HG03159 (cell line): ENCODE data around the gene ACOT11.
"Not testable (repeated sequence)": the region's sequence is repeated elsewhere in the genome, so short reads cannot be mapped to it uniquely, and the experiment has no call there.

Source experiments
- ATAC-seq: cut with Tn5 transposase; IDR thresholded peaks from one replicate; pipeline ENCODE4 v1.9.1; 2021; ENCODE audit warnings: mild to moderate bottlenecking, moderate library complexity; ENCODE audit not compliant: unreplicated experiment

ACOT11 gene

DNA sequence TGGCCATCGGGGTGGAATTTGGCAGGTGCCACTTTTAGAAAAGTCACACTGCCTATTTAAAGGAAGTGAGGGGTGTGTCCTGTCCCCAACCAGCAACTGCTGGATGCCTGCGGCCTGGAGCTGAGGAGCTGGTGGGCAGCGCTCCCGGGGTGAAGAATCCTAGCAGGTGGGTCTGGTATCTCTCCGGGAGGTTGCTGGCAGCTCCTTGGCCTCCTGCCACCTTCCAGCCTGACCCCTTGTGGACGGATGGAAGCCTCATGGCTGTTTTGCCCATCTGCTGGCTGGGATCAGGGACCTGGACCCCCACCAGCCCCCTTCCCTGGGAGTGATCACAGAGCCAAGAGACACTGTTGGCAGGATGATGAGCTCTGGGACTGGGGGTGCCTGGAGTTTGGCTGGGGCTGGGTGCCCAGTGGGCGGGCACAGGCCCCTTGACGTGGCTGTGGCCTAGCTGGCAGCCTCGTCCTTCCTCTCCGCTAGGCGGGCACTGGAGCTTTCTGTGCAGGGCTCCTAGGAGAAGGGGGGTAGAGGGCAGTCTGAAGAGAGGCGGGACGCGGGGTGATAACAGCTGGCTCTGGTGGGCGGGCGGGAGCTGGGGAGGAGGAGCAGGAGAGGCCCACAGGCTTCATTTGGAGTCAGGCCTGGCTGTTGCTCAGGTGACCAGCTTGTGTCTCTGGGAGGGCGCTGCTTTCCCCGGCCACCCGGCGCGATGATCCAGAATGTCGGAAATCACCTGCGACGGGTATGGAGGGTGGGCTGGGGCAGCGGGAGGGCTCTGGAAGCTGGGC lies at the start of gene ACOT11:
ACOT11 (plus strand) TSS at position 628 of the 788 bp plus-strand sequence; CDS start at position 710, 82 bp downstream.
- no peak for ATAC-seq

DNA sequence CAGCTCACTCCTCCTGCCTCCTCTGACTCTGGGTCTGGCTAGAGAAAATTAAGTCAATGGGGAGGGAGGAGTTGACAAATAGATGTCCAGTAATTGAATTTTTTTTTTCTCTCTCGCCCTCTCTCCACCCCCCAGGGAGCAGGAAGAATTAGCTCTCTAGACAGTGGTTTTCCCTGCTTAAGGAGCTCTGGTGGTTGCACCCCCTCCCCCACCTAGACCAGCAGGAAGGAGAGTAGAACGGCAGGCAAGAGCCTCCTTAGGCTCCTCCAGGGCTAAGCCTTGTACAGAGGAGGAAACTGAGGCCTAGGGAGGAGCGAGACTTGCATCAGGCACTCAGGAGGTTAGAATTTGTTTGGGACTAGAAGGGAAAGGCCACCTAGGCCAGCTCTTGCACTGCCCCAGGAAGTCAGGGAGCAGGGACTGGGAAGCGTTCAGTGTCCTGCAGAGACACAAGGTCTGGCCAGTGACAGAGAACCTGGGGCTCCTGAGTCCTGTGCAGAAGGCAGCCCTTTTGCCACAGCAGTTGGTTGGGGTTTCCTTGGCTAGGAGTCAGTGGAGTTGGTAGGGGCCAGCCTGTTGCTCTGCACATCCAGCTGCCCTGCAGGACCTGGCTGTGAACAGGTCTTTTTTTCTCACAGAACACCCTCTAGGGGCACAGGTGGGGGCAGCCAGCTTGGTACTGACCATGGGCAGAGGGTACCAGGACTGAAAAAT lies 49.5 kb upstream of the ACOT11 start:
- no peak for ATAC-seq

DNA sequence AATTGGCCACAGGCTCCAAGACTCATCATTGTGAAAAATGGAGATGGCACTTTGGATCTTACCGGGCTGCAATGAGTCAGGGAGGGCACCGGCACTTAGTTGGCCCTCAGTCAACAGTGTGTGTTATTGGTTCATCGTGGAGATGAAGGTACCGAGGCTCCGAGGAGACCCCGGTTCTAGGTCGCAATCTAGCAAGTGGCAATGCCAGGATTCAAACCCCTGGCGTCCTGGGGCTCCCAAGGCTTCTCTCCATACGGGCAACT lies 49.0 kb upstream of the ACOT11 start:
- ATAC-seq: no peak

GRCh38 chr1:54499360-54500106 lies 48.5 kb upstream of the ACOT11 start:
- no peak for ATAC-seq

DNA sequence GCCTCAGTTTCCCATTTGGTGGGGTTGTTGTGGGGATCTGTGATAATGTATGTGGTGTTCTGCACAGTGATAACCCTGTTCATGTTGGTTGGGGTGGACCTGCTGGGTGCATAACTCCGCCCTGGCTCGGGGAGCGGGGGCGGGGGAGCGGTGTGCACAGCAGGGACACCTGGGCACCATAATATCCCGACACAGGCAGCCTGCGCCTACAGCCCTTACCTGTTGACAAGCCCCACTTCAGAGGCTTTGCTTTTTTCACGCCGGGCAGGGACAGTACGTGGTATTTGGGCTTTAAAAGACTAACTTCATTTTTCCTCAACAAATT lies 48.0 kb upstream of the ACOT11 start:
- no peak for ATAC-seq

GRCh38 chr1:54501849-54502248 lies 46.2 kb upstream of the ACOT11 start:
- no peak for ATAC-seq

DNA sequence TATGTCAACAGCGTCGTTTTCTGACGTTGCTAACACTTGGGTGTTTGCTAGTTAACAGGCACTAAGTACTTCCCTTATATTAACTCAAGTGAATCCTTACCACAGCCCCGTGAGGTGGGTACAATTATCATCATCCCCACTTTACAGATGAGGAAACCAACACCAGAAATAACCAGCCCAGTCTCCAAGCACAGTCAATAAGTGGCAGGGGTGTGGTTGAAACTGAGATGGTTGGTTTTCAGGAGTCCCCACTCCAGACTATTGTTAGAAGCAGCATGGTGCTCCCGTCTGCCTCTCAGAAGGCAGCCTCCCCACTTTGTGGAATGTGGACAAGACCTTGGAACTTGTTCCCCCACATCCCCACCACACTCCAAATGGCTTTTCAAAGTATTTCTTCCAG lies 45.7 kb upstream of the ACOT11 start:
- ATAC-seq: no peak

GRCh38 chr1:54506594-54506993 lies 41.4 kb upstream of the ACOT11 start:
- no peak for ATAC-seq

DNA sequence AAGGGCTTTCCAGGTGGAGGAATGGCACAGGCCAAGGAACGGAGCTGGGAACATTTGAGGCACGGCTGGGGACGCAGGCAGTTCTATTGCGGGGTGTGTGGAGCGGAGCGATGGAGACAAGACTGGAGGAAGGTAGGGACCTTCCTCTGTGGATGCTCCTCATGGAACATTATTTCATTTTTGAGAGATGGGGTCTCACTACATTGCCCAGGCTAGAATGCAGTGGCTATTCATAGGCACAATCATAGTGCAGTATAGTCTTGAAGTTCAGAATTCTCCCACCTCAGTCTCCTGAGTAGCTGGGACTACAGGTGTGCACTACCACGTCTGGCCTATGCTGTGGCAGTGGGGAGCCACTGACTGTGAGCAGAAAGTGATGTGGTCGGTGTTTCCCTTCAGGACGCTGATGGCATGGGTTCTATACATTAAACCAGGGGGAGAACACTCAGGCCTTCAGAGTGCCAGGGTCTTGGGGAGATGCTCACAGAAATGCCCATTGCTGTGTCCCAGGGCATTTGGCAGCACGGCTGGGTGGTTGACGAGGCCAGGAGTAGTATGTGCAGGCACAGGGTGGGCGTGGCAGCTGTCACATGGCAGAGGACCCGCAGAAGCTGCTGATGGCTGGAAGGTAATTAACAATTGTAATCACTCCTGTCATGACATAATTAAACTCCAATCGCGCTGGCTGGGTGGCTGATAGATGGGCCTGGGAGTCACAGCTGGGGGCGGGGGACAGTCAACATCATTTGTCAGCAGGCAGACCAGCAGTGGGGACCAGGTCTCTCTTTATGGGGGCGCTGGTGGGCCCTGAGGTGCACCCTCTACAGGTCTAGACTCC lies 40.8 kb upstream of the ACOT11 start:
- ATAC-seq: no peak

DNA sequence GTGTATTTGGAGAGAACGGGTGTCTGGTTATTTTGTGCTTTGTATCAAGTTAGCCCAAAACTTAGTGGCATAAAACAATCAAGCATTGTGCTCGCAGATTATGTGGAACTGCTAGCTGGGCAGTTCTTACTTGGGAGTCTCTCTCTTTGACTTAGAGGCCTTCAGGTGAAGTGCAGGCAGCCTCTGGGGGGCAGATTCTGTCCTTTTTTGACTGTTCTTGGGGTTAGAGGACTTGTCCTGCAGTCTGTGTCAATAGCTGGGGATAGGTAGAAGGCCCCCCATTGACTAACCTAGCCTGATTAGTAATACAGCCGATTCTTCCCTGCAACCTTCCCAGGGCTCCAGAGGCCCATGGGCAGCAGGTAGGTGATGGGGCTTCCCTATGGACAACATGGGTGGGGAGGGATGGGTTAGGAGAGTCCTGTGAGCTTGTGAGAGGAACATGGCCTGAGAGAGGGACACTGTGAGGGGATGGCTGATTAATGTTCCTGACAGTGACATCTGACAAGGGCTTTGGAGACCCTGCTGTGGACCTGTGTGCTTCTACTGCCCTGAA lies 37.2 kb upstream of the ACOT11 start:
- ATAC-seq: no peak

DNA sequence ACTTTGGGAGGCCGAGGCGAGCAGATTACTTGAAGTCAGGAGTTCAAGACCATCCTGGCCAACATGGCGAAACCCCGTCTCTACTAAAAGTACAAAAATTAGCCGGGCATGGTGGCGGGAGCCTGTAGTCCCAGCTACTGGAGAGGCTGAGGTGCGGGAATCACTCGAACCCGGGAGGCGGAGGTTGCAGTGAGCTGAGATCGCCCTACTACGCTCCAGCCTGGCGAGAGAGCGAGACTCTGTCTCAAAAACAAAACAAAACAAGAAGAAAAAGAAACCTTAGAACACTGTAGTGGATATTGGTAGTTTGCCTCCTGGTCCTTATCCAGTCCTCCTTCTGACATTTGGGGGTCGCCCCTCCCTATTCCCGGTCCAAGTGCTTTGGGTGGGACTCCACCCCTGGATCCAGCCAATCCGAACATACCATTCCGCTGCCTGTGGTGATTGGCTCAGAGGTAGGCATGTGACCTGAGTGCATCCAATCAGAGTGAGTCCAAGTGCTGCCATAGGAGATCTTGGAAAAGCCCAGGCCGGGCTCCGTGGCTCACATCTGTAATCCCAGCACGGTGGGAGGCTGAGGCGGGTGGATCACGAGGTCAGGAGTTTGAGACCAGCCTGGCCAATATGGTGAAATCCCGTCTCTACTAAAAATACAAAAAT lies 34.0 kb upstream of the ACOT11 start:
- ATAC-seq: not testable (repeated sequence)

DNA sequence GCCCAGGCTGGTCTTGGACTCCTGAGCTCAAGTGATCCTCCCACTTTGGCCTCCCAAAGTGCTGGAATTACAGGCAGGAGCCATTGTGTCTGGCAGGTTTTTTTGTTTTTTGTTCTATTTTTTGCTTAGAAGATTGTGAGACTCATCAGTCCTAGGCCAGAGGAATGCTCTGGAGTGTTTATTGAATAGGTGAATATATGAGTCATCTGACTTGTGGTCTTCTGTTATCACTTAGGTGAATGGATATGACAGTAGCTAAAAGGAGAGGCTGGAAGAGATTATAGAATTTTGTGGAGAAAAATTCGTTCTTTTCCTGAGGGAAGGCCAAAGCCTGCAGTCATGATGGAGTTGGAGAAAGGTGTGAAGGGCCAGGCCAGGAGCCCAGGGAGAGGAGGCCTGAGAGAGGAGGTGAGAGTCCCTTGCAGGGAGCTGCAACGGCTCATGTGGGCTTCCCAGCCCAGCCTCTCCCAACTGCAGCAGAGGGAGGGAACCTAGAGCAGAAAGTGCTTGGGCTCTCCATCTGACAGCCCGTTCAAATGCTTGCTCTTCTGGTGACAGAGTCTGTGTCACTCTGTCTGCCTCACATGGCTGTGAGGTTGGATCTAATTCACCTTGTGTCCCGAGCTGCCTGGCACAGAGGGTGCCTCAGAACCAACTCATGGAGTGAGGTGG lies 31.6 kb upstream of the ACOT11 start:
- ATAC-seq: no peak

GRCh38 chr1:54517496-54517895 lies 30.5 kb upstream of the ACOT11 start:
- ATAC-seq: no peak

DNA sequence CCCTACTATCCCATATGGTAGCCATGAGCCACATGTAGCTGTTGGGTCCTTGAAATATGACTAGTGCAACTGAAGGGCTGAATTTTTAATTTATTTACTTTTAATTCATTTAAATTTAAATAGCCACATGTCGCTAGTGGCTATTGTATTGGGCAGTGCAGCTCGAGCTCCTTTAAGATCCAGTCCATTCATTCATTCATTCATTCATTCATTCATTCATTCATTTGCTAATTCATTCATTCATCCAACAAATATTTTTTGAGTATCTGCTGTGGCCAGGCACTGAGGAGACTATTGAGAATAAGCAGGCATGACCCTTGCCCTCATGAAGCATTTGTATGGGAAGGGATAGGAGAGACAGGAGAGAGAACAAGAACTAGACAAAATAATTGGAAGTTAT lies 29.5 kb upstream of the ACOT11 start:
- no peak for ATAC-seq

DNA sequence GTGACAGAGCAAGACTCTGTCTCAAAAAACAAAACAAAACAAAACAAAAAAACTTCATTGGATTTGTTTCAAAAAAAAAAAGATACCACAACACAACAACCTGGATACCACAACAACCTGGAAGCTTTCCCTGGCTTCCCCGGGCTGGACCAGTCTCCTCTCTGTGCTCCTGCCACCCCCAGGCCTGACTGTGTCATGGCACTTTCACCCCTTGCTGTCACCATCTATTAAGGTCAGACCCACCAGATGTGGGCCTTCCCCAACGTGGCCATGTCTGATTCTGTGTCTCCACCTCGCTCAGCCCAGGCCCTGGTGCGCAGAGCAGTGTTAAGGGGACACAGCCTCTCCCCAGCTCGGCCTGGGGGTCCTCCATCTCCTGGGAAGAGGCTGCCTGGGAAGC lies 28.3 kb upstream of the ACOT11 start:
- ATAC-seq: no peak

DNA sequence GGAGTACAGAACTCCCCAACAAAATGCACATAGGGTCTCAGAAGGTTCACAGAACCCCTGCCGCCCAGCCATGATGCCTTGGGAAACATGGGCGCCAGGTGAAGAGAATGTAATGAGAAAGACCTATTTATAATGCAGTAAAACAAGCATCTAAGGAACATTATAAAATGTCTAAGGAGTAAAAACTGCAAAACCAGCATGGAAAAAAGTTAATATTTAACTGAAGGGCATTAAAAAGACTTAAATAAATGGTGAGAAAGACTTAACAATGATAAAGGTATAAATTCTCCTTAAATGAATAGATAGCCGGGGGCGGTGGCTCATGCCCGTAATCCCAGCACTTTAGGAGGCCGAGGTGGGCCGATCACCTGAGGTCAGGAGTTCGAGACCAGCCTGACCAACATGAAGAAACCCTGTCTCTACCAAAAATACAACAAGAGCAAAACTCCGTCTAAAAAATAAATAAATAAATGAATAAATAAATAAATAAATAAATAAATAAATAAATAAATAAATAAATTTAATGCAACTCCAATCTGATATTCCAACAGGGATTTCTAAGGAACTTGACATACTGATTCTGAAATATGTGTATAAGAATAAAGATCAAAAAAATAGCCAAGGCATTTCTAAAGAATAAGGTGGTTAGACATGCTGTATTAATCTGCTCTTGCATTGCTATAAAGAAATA lies 27.3 kb upstream of the ACOT11 start:
- ATAC-seq: no peak

DNA sequence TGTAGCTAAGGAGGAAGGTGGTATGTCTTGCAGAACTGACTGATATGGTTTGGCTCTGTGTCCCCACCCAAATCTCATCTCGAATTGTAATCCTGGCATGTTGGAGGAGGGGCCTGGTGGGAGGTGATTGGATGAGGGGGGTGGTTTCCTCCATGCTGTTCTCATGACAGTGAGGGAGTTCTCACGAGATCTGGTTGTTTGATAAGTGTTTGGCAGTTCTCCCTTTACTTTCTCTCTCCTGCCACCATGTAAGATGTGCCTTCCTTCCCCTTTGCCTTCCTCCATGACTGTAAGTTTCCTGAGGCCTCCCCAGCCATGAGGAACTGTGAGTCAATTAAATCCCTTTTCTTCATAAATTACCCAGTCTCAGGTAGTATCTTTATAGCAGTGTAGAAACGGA lies 21.5 kb upstream of the ACOT11 start:
- not testable (repeated sequence) for ATAC-seq

- no peak for ATAC-seq
Measured at GRCh38 chr1:54528613-54529012, 19.4 kb upstream of the ACOT11 start.

- ATAC-seq: no peak
Measured at GRCh38 chr1:54532033-54532432, 16.0 kb upstream of the ACOT11 start.
